Hematopoietic multipotent progenitor cell (in vitro differentiated cells): Measurements from ENCODE around the gene KLHL9. TPM values are rescaled to one million over a fixed set of nuclear protein-coding genes. Genes with fewer than 3 reads are reported as not detected.
A peak's percentile ranks its signal among the peaks of the same experiment; 100 is the strongest.

Experiments
- DNase-seq, 3 donors: peaks; one replicate each; pipeline ENCODE4 v3.0.0-alpha.2; 2011 to 2015; ENCODE audit warnings: low read depth in 2 of 3, low spot score in 2 of 3
- total RNA-seq: library from RNA; depleted of rRNA; stranded (reverse); fragments of >200 nt; gene quantifications from one replicate; pipeline ENCODE4 v1.2.3, GENCODE V29; 2012

The KLHL9 gene
- total RNA-seq, 1 donor: 22.6 TPM

DNA sequence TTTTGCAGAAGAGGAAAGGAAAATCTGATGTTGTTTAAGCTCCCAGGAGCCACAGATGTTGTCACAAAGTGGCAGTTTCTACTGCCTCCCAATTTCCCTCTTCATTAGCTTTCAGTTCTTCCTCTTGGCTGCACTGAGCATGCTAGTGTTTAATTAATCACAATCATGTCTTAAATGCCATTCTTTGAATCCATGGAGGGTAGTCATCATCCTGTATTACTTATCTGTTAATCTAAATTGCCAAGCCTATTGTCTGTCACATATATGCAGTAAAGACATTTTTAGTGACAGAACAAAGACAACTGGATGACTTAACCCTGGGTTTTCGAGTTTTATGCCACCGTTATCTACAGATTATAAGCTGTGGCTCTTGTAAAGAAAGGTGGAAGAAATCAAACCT is 14.7 kb downstream of the KLHL9 start:
- no peak for DNase-seq

DNA sequence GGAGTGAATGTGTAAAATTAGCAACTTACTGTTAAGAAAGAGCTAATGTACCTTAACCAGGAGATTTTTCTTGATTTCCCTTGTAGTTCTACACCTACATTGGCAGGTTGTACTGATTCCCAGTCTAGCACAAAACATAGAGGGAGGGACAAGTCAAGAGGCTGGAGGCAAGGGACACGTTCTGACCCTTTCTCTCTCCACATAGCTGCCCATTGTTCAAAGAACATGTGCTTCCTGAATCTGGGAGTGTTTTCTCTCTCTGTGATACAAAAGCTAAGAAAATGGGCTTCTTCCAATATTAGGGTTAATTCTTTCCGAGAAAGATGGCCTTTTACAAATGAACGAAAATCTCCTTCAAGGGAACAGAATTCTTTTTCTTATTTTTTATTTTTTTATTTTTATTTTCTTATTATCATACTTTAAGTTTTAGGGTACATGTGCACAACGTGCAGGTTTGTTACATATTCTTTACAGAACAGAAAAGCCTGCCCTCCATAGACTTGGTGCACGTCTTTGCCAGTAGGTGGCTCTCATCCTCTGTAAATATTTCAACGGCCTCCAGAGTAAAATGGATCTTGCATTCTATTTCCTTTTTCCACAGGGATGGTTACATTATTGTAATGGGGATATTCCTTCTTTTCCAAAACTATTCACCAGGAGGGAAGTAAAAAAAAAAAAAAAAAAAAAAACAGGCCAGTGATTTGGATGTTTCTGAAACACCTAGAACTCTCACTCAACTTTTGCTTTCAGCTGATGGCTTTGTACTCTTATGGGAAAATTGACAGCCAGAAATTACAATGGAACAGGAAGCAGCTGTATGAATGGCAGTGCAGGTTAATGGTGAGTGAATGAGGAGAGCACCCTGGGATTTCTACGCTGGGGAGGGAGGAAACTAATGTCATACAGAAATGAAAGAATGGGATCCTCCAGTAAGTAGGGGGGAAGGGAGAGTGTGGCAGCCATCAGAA is 17.0 kb downstream of the KLHL9 start:
- peak in 1 of 3 donors; percentile 64 for DNase-seq

DNA sequence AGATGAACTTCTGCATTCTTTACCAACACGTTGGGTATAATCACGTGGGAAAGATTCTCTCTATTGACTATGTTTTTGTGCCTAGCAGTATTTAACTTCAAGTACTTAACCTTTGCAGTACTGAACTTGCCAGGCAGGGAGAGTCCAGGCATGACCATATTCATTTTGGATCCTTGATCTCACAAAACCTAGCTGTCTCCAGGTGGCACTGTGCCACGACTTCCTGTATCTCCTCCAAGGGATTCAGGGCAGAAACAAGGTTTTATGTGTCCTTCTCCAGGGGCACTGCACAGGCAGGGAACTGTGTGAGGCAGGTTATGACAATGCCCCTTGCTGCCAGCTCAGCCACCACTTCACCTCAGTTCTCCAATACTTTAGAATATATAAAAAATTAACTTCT is 18.3 kb downstream of the KLHL9 start:
- no peak for DNase-seq

GRCh38 chr9:21316032-21316842 is 19.0 kb downstream of the KLHL9 start:
- no peak for DNase-seq

- DNase-seq: no peak
Observed at GRCh38 chr9:21314152-21314551, 21.1 kb downstream of the KLHL9 start.

GRCh38 chr9:21311889-21312288 is 23.3 kb downstream of the KLHL9 start:
- DNase-seq: no peak

- DNase-seq: no peak
Observed at GRCh38 chr9:21305213-21305612, 30.0 kb downstream of the KLHL9 start, which contains the start of gene IFNA5. Gene IFNA5, minus strand, starts transcription at chr9:21305313. Its CDS starts 57 bp downstream, at chr9:21305256.

GRCh38 chr9:21295992-21296391 is 39.2 kb downstream of the KLHL9 start:
- no peak for DNase-seq

- peak in 2 of 3 donors; percentile 21 to 76 for DNase-seq
Observed at GRCh38 chr9:21294904-21295538, 40.2 kb downstream of the KLHL9 start.

DNA sequence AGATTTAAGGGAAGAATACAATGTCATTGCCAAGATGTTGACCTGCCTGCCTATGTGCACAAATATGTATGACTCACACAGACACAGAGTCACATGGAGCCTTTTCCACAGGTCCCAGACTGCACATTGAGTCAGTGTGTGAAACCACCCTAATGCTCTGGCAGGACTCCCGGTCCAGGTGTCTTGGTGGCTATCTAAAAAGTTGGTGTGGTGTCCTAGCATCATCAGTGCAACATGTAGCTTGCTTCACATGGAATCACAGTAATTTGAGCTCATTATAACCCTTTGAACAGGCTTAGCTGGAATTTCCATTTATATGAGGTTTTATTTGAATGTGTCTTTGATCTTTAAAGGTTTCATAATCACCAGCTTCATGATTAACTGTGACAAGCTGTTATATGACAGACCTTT is 40.8 kb downstream of the KLHL9 start:
- DNase-seq: peak in 2 of 3 donors; percentile 11 to 24

GRCh38 chr9:21289848-21290247 is 45.4 kb downstream of the KLHL9 start:
- DNase-seq: peak in 1 of 3 donors; percentile 46

DNA sequence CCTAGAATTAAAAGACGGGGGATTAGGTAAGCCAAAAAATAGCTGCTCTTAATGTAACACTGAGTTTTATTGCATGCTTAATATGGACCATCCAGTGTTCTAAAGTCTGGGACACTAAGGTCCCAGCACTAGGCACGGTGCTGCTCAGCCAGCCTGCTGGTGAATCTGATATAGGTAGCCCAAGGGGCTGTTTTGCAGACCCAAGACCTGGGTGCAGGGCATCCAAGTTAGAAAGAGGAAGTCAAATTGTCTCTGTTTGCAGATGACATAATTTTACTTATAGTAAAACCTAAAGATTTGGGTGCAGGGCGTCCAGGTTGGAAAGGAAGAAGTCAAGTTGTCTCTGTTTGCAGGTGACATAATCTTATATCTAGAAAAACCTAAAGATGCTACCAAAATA is 47.9 kb downstream of the KLHL9 start:
- DNase-seq: no peak

- DNase-seq: no peak
Observed at GRCh38 chr9:21286659-21287058, 48.5 kb downstream of the KLHL9 start.

DNA sequence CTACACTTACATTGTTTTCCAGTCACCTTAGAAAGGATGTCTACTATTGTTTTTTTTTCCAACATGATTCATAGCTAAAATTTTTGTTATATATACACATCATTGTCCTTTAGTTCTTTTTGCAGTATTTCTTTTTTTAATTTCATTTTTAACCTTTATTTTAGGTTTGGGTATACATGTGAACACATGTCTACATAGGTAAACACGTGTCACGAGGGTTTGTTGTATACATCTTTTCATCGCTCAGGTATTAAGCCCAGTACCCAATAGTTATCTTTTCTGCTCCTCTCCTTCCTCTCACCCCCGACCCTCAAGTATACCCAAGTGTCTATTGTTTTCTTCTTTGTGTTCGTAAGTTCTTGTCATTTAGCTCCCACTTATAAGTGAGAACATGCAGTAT is 49.1 kb downstream of the KLHL9 start:
- no peak for DNase-seq

DNA sequence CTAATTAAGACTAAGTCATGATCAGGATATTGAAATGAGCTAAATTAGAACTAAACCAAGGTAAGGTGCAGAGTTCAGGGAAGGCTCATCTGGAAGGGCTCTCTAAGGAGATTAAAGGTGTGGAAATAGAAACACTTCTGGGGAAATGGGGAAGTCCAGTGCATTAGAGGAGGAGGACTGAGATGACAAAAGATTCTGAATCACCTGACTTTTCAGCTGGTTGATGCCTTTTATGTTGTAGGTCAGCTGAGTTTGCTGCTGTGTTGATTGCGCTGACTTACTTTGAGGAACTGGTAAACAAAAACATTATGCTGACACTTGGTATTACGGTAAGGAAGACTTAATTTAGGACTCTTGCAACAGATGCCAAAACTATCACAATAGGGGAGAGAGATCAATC is 53.9 kb downstream of the KLHL9 start:
- DNase-seq: no peak

Other genes starting within 250 kb of the KLHL9 start
- gene IFNW1, start 193.6 kb downstream of the KLHL9 start, total RNA-seq: not detected
- not detected for gene IFNA21, start 168.7 kb downstream of the KLHL9 start, total RNA-seq
- gene IFNA4, start 147.8 kb downstream of the KLHL9 start, total RNA-seq: not detected
- not detected for gene IFNA7, start 133.2 kb downstream of the KLHL9 start, total RNA-seq
- not detected for gene IFNA10, start 128.3 kb downstream of the KLHL9 start, total RNA-seq
- gene IFNA16, start 118.1 kb downstream of the KLHL9 start, total RNA-seq: not detected
- not detected for gene IFNA17, start 107.2 kb downstream of the KLHL9 start, total RNA-seq
- gene IFNA14, start 95.4 kb downstream of the KLHL9 start, total RNA-seq: not detected
- gene IFNA5, start 30.1 kb downstream of the KLHL9 start, total RNA-seq: not detected
- not detected for gene IFNA6, start 15.5 kb upstream of the KLHL9 start, total RNA-seq
- gene IFNA13, start 32.7 kb upstream of the KLHL9 start, total RNA-seq: not detected
- gene IFNA2, start 50.0 kb upstream of the KLHL9 start, total RNA-seq: not detected
- not detected for gene IFNA8, start 73.7 kb upstream of the KLHL9 start, total RNA-seq
- not detected for gene IFNA1, start 105.0 kb upstream of the KLHL9 start, total RNA-seq
- not detected for gene IFNE, start 146.9 kb upstream of the KLHL9 start, total RNA-seq